HG03354 (cell line): Measurements from ENCODE around the gene EPHA10.
"Not testable (repeated sequence)": the region's sequence is repeated elsewhere in the genome, so short reads cannot be mapped to it uniquely, and the experiment has no call there.

Experiments used
- ATAC-seq: cut with Tn5 transposase; IDR thresholded peaks from one replicate; pipeline ENCODE4 v1.9.1; 2021; ENCODE audit warnings: mild to moderate bottlenecking; ENCODE audit not compliant: unreplicated experiment, poor library complexity, severe bottlenecking

EPHA10 gene

GRCh38 chr1:37684182-37684581, 80.7 kb downstream of the EPHA10 start:
- not testable (repeated sequence) for ATAC-seq

- ATAC-seq, result peak; percentile 57
These were observed 82.5 kb downstream of the EPHA10 start for GRCh38 chr1:37682334-37682987.

- no peak for ATAC-seq
These were observed 84.0 kb downstream of the EPHA10 start for GRCh38 chr1:37680933-37681332.

- ATAC-seq, result no peak
These were observed 87.1 kb downstream of the EPHA10 start for GRCh38 chr1:37677808-37678207.

- ATAC-seq, result no peak
These were observed 87.8 kb downstream of the EPHA10 start for GRCh38 chr1:37677143-37677439.

GRCh38 chr1:37676281-37677142, 88.4 kb downstream of the EPHA10 start:
- ATAC-seq, result no peak

- no peak for ATAC-seq
These were observed 91.0 kb downstream of the EPHA10 start for GRCh38 chr1:37673920-37674319.

GRCh38 chr1:37672136-37672870, 92.6 kb downstream of the EPHA10 start:
- ATAC-seq, result no peak

GRCh38 chr1:37671261-37671660, 93.7 kb downstream of the EPHA10 start:
- no peak for ATAC-seq

GRCh38 chr1:37670133-37670532, 94.8 kb downstream of the EPHA10 start:
- ATAC-seq, result no peak

- no peak for ATAC-seq
These were observed 97.8 kb downstream of the EPHA10 start for GRCh38 chr1:37667023-37667671.

- no peak for ATAC-seq
These were observed 98.6 kb downstream of the EPHA10 start for GRCh38 chr1:37666241-37666867.
